Effector memory CD4-positive, alpha-beta T cell (primary cell): ENCODE data around the gene FBXO9.
"Not testable (repeated sequence)": the region's sequence is repeated elsewhere in the genome, so short reads cannot be mapped to it uniquely, and the experiment has no call there.

Experiments used
- DNase-seq, 3 donors: peaks; one replicate each; pipeline ENCODE4 v3.0.0-alpha.2; 2020
- H3K27ac ChIP-seq: 2 replicates; pipeline ENCODE4 v1.7.0; 2013; ENCODE audit warnings: mild to moderate bottlenecking, low read length, moderate library complexity; ENCODE audit not compliant: insufficient read depth, poor library complexity, severe bottlenecking
- H3K27me3 ChIP-seq: replicated peaks from 2 replicates; pipeline ENCODE4 v1.7.0; 2013; ENCODE audit warnings: mild to moderate bottlenecking, low read length; ENCODE audit not compliant: insufficient read depth, control insufficient read depth, poor library complexity, severe bottlenecking
- H3K36me3 ChIP-seq: 2 replicates; pipeline ENCODE4 v1.7.0; 2013; ENCODE audit warnings: mild to moderate bottlenecking, low read length, moderate library complexity; ENCODE audit not compliant: control insufficient read depth, insufficient read depth
- H3K4me1 ChIP-seq: 2 replicates; pipeline ENCODE4 v1.7.0; 2013; ENCODE audit warnings: low read length, mild to moderate bottlenecking; ENCODE audit not compliant: control insufficient read depth, insufficient read depth, poor library complexity, severe bottlenecking
- H3K4me3 ChIP-seq: 2 replicates; pipeline ENCODE4 v1.7.0; 2013; ENCODE audit warnings: low read length, low read depth, mild to moderate bottlenecking; ENCODE audit not compliant: insufficient read depth, poor library complexity, severe bottlenecking
- H3K9me3 ChIP-seq: 2 replicates; pipeline ENCODE4 v1.7.0; 2013; ENCODE audit warnings: mild to moderate bottlenecking, low read length, moderate library complexity; ENCODE audit not compliant: control insufficient read depth

Gene FBXO9

DNA sequence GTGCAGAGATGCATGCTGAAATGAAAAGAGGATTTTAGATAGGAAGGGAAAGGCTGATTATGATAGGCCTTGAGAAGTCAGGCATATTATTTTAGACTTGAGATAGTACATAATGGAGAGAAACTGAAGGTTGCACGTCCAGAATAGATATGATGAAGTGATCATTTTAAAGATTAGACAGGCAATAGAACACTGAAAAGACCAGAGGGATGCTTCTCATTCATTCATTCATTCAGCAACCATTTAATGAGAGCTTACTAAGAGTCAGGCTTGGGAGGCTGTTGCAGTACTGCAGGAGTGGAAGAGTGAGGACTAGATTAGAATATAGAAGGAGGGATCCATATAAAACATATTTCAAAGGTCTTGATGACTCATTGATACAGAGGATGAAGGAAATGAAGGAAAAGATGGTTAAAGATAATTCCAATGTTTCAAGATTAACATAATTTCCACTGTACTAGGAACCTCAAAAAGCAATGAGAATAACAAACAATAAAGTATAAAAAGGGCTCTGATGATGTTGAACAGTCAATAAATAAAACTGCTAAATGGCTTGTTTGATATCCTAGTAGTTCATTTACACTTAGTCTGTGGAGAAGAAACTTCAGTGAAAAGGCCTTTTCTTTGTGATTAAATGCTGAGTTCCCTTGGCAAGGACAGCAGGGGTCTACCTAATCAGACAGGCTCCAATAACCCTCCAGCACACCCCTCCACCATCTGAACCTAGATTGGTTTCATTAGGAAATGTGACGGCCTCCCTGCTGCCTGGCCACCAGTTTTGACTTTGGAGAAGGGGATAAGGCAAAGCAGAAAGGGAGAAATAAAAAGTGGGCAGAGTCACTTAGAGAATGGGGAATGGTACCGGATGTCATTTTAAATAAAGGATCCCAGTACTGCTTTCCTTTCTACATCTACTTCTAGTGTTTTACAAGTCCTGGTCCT, 5.3 kb upstream of the FBXO9 start:
- Histone ChIP-seq H3K4me3 (peak overlapping the region; percentile 86), H3K27ac (no peak overlapping the region), H3K27me3 (no peaks in the 10 kb centered on the region), H3K4me1 (peaks cover 22% of the 10 kb centered on the region), H3K9me3 (no peaks in the 10 kb centered on the region), H3K36me3 (no peaks in the 10 kb centered on the region)
- DNase-seq: no peak

GRCh38 chr6:53062169-53062539, 3.0 kb upstream of the FBXO9 start:
- Histone ChIP-seq H3K9me3 (no peaks in the 10 kb centered on the region), H3K27me3 (no peaks in the 10 kb centered on the region), H3K27ac (peak overlapping the region; percentile 67), H3K36me3 (no peaks in the 10 kb centered on the region), H3K4me3 (peak overlapping the region; percentile 86), H3K4me1 (peaks cover 36% of the 10 kb centered on the region)
- no peak for DNase-seq

GRCh38 chr6:53064255-53064654, 949 bp upstream of the FBXO9 start:
- H3K27me3 ChIP-seq, H3K9me3 ChIP-seq, H3K27ac ChIP-seq, H3K36me3 ChIP-seq, DNase-seq: not testable (repeated sequence)
- Histone ChIP-seq H3K4me1 (peaks cover 33% of the 10 kb centered on the region), H3K4me3 (peak overlapping the region; percentile 86)

GRCh38 chr6:53064726-53065265, 408 bp upstream of the FBXO9 start:
- H3K4me3 ChIP-seq: peak overlapping the region; percentile 86
- H3K36me3 ChIP-seq: no peaks in the 10 kb centered on the region
- peak overlapping the region; percentile 77 for H3K27ac ChIP-seq
- no peaks in the 10 kb centered on the region for H3K27me3 ChIP-seq
- DNase-seq: peak; percentile 85 to 94 (median 93)
- H3K9me3 ChIP-seq: no peaks in the 10 kb centered on the region
- H3K4me1 ChIP-seq: peaks cover 30% of the 10 kb centered on the region

DNA sequence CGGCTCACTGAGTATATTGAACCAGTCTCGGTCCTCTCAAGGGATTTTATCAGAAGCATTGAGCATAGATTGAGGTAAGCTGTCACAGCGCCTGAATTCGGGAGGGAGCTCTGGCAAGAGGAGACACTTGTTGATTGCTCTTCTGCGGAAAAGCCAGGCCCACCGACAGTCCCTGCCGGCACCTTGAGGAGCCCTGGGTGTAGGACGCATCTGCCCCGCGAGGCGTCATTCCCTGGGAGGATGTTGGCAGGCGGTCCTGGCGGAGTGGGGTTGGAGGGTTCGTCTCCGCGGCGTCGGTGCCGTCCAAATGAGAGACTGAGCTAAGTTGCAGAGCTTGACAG, 843 bp downstream of the FBXO9 start:
- Histone ChIP-seq H3K4me3 (peak overlapping the region; percentile 86), H3K9me3 (no peaks in the 10 kb centered on the region), H3K27me3 (no peaks in the 10 kb centered on the region), H3K4me1 (peaks cover 19% of the 10 kb centered on the region), H3K27ac (peak overlapping the region; percentile 77), H3K36me3 (no peaks in the 10 kb centered on the region)
- DNase-seq: no peak

DNA sequence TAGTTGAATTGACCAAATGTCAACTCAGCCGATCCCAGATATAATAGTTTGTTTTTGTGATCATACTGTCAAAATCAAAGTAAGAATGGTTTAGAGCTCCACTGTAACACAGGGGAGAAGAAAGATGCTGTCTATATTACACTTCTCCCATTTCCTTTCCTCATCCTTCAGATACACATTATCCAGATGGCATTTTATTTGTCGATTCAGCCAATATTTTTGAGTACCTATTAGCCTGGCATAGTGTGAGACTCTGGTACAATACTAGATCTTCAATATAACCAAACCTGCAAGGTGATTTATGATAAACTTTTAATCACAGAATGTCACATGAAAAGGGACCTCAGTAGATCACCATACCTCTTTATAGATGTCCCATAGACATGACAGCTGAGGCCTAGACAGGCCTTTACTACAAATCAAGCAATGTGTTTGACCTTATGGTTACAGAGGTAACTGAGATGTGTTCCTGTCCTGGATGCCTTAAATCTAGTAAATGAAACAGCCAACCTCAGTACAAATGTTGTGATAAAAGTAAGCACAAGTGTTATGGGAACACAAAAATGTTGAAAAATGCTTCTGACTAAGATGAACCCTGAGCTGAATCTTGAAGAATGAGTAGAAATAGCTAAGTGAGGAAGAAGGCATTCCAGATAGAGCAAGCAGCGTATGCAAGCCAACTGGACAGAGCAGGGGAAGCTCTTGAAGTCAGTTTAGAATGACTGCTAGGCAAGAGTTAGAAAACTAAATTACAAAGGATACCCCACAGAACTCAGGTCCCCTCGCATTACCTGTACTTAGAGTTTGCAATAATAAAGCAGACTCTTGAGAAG, 1.9 kb downstream of the FBXO9 start:
- H3K4me3 ChIP-seq: no peak overlapping the region
- no peak for DNase-seq
- H3K4me1 ChIP-seq: peaks cover 19% of the 10 kb centered on the region
- H3K27ac ChIP-seq: no peak overlapping the region
- no peaks in the 10 kb centered on the region for H3K27me3 ChIP-seq
- peaks cover 1% of the 10 kb centered on the region for H3K36me3 ChIP-seq
- H3K9me3 ChIP-seq: no peaks in the 10 kb centered on the region

- no peaks in the 10 kb centered on the region for H3K9me3 ChIP-seq
- H3K4me3 ChIP-seq: no peak overlapping the region
- H3K27ac ChIP-seq: no peak overlapping the region
- no peaks in the 10 kb centered on the region for H3K27me3 ChIP-seq
- H3K4me1 ChIP-seq: peaks cover 19% of the 10 kb centered on the region
- peaks cover 8% of the 10 kb centered on the region for H3K36me3 ChIP-seq
- DNase-seq: no peak
Observed at GRCh38 chr6:53067849-53068361, 2.7 kb downstream of the FBXO9 start.

DNA sequence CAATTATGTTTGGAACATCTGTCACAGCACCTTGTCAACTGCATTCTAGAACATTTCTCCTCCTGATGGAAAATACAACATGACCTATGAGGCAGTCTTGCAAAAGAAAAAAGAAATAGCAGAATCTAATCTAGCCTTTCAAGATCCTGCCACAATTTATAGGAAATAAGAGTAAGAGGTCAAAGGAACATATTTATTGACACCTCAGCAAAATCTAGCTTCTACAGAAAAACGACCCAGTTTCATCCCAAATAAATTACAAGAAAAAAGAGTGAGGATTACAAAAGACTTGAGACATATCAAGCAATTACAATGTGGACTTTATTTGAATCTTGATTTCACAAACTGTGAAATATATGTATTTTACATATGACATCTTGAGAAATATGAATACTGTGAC, 4.2 kb downstream of the FBXO9 start:
- H3K36me3 ChIP-seq: peaks cover 15% of the 10 kb centered on the region
- H3K27me3 ChIP-seq: no peaks in the 10 kb centered on the region
- no peak for DNase-seq
- H3K27ac ChIP-seq: no peak overlapping the region
- no peaks in the 10 kb centered on the region for H3K9me3 ChIP-seq
- peaks cover 15% of the 10 kb centered on the region for H3K4me1 ChIP-seq
- no peak overlapping the region for H3K4me3 ChIP-seq

DNA sequence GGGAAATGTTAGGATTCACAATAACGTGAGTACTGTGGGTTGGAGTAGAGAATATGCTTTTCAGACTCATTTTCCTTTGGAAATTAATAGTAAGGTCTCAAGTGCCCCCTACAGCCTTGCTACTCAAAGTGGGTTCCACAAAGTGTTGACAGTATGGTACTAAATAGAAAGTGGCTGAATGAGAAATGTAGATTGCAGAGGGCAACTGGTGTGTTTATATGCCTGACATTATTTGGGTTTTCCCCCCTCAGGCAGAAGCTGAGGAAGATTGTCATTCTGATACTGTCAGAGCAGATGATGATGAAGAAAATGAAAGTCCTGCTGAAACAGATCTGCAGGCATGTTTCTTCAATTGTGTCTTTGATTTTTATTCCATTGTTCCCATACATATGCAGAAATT, 5.6 kb downstream of the FBXO9 start:
- H3K4me1 ChIP-seq: peaks cover 13% of the 10 kb centered on the region
- H3K27ac ChIP-seq: no peak overlapping the region
- no peak overlapping the region for H3K4me3 ChIP-seq
- H3K9me3 ChIP-seq: no peaks in the 10 kb centered on the region
- no peak for DNase-seq
- H3K36me3 ChIP-seq: peaks cover 21% of the 10 kb centered on the region
- H3K27me3 ChIP-seq: no peaks in the 10 kb centered on the region
